ENCODE measurements around the gene NRG4. TPM values are rescaled to one million over a fixed set of nuclear protein-coding genes. Genes with fewer than 3 reads are reported as not detected.
"Not testable (repeated sequence)": the region's sequence is repeated elsewhere in the genome, so short reads cannot be mapped to it uniquely, and the experiment has no call there.

The NRG4 gene
- total RNA-seq, 1 donor from 2014 or later: 8.7 TPM

DNA sequence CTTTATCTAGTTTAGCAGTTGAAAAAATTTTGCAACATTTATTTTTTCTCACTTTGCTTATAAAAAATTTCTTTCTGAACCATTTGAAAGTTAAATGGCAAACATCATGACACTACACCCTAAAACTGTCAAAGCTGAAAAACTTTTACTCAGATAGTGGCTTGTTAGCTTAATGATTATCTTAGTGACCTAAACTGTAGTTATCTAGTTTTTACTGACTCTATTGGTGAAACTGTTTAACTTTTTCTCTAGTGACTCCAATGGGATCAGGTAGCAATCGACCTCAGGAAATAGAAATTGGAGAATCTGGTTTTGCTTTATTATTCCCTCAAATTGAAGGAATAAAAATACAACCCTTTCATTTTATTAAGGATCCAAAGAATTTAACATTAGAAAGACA, 95.2 kb downstream of the NRG4 start:
- peaks cover 10% of the 10 kb centered on the region for H3K9me3 Mint-ChIP-seq
- no peak overlapping the region for H3K4me3 Mint-ChIP-seq
- TF ChIP-seq, protein P1, sequence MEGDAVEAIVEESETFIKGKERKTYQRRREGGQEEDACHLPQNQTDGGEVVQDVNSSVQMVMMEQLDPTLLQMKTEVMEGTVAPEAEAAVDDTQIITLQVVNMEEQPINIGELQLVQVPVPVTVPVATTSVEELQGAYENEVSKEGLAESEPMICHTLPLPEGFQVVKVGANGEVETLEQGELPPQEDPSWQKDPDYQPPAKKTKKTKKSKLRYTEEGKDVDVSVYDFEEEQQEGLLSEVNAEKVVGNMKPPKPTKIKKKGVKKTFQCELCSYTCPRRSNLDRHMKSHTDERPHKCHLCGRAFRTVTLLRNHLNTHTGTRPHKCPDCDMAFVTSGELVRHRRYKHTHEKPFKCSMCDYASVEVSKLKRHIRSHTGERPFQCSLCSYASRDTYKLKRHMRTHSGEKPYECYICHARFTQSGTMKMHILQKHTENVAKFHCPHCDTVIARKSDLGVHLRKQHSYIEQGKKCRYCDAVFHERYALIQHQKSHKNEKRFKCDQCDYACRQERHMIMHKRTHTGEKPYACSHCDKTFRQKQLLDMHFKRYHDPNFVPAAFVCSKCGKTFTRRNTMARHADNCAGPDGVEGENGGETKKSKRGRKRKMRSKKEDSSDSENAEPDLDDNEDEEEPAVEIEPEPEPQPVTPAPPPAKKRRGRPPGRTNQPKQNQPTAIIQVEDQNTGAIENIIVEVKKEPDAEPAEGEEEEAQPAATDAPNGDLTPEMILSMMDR (IDR thresholded peaks at IDR 0.05; ENCODE audit: unreplicated experiment): no peak
- DNase-seq (ENCODE audit: low spot score in 2 of 2, unreplicated experiment in 2 of 2): no peak
- H3K27me3 Mint-ChIP-seq (ENCODE audit: low read depth): no peaks in the 10 kb centered on the region
- no peak overlapping the region for H3K27ac Mint-ChIP-seq
- peaks cover under 1% of the 10 kb centered on the region for H3K4me1 Mint-ChIP-seq
- peaks cover 25% of the 10 kb centered on the region for H3K36me3 Mint-ChIP-seq

DNA sequence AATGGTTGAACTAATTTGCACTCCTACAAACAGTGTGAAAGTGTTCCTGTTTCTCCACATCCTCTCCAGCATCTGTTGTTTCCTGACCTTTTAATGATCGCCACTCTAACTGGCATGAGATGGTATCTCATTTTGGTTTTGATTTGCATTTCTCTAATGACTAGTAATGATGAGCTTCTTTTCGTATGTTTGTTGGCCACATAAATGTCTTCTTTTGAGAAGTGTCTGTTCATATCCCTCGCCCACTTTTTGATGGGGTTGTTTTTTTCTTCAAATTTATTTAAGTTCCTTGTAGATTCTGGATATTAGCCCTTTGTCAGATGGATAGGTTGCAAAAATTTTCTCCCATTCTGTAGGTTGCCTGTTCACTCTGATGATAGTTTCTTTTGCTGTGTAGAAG, 101.9 kb downstream of the NRG4 start:
- H3K36me3 Mint-ChIP-seq: peaks cover 57% of the 10 kb centered on the region
- not testable (repeated sequence) for H3K27me3 Mint-ChIP-seq (ENCODE audit: low read depth); H3K27ac Mint-ChIP-seq; H3K4me3 Mint-ChIP-seq; DNase-seq (ENCODE audit: low spot score in 2 of 2, unreplicated experiment in 2 of 2)
- peaks cover 10% of the 10 kb centered on the region for H3K4me1 Mint-ChIP-seq
- peaks cover 32% of the 10 kb centered on the region for H3K9me3 Mint-ChIP-seq

DNA sequence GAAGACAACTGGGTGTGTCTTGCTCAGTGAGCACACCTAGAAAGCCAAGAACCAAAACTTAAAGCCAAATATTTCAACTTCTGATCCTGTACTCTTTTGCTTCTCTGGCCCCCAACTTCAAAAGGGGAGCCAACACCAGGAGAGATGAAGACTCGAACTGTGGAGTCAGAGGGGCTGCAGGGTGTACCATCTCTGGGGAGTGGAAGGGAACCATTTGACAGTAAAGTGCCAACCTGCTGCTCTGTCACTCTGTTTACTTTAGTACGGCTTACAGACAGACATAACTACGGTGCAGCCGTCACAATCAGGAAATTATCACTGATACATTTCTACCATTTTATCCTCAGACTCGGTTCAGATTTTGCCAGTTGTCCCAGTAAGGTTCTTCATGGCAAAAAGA, 107.0 kb downstream of the NRG4 start:
- Mint-ChIP-seq H3K4me1 (peaks cover 31% of the 10 kb centered on the region), H3K36me3 (peaks cover 23% of the 10 kb centered on the region), H3K27ac (peak overlapping the region; percentile 35), H3K27me3 (ENCODE audit: low read depth) (no peaks in the 10 kb centered on the region), H3K9me3 (peaks cover 4% of the 10 kb centered on the region), H3K4me3 (peak overlapping the region; percentile 100)
- DNase-seq (ENCODE audit: low spot score in 2 of 2, unreplicated experiment in 2 of 2): no peak
- TF ChIP-seq, protein P1 (IDR thresholded peaks at IDR 0.05; ENCODE audit: unreplicated experiment): no peak

DNA sequence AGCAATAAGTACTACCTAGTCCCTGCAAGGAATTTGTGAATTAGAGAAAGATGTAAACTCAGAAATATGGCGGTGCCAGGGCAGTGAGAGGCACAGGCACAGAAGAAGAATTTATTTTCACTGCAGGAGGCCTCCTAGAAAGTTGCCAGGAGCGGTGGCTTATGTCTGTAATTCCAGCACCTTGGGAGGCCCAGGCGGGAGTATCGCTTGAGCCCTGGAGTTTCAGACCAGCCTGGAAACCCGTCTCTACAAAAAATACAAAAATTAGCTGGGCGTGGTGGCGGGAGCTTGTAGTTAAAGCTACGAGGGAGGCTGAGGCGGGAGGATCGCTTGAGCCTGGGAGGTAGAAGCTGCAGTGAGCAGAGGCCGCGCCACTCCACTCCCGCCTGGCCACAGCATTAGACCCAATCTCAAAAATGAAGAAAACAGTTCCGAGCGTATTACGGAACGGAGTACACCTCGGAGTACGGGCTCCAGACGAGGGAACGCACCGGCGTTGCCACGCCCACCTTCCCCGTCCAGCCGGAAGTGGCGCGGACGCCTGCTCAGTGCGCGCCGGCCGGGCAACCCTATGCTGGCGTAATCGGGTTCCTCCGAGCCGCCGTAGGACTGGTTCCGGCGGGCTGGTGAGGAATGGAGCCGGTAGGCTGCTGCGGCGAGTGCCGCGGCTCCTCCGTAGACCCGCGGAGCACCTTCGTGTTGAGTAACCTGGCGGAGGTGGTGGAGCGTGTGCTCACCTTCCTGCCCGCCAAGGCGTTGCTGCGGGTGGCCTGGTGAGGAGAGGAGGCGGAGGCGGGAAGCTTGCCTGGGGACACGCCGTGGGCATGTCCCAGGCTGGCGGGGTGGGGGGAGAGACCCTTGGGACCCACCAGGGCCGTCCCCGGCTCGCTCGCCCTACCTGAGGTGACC, 108.6 kb downstream of the NRG4 start, which contains the start of gene FBXO22:
TSS of gene FBXO22 (plus strand) at position 548 of the 909 bp plus-strand sequence. CDS start at position 634, 86 bp downstream.
- H3K27me3 Mint-ChIP-seq (ENCODE audit: low read depth): no peaks in the 10 kb centered on the region
- H3K4me1 Mint-ChIP-seq: peaks cover 31% of the 10 kb centered on the region
- DNase-seq (ENCODE audit: low spot score in 2 of 2, unreplicated experiment in 2 of 2): peak; percentile 85 to 90
- peaks cover 8% of the 10 kb centered on the region for H3K36me3 Mint-ChIP-seq
- TF ChIP-seq, protein P1 (IDR thresholded peaks at IDR 0.05; ENCODE audit: unreplicated experiment): no peak
- H3K4me3 Mint-ChIP-seq: peak within 1 kb of the TSS; percentile 100
- peak within 1 kb of the TSS; percentile 100 for H3K27ac Mint-ChIP-seq
- H3K9me3 Mint-ChIP-seq: no peaks in the 10 kb centered on the region

DNA sequence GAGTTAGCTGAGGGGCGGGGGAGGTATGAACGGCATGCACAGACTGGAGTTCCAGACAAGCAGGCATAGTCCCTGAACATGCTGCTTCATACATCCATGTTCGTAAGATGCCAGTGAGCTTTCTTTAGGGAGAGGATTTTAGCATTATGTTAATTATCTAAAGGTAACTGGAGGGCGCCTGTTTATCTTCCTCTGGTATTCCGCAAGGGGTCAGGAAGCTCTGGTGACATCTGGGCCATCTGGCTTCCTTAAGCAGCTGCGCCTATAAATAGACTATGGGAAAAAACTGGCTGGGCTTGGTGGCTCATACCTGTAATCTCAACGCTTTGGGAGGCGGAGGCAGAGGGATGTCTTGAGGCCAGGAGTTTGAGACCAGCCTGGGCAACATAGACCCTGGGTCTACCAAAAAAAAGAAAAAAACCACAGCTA, 110.1 kb downstream of the NRG4 start:
- Mint-ChIP-seq H3K4me1 (peaks cover 31% of the 10 kb centered on the region), H3K27me3 (ENCODE audit: low read depth) (no peaks in the 10 kb centered on the region), H3K9me3 (no peaks in the 10 kb centered on the region), H3K4me3 (peak overlapping the region; percentile 63), H3K36me3 (peaks cover 11% of the 10 kb centered on the region), H3K27ac (peak overlapping the region; percentile 96)
- TF ChIP-seq, protein P1 (IDR thresholded peaks at IDR 0.05; ENCODE audit: unreplicated experiment): no peak
- DNase-seq (ENCODE audit: low spot score in 2 of 2, unreplicated experiment in 2 of 2): no peak

DNA sequence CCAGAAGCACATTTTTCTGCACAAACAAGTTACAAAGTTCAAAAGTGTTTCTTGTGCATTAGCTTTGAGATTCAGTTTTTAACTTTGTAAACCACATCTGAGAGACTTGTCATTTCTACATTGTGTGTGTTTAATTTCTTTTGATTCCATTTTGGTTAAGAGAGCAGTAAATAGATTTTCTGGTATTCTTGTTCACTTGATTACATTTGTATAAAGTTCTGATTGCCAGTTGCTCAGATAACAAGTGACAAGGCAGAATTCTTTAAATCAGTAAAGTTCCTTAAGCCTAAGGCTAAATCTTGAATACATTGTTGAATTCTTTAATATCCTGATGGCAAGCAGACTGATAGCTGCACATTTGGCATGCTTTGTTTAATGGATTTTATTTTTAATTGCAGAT, 111.6 kb downstream of the NRG4 start:
- DNase-seq (ENCODE audit: low spot score in 2 of 2, unreplicated experiment in 2 of 2): no peak
- Mint-ChIP-seq H3K27ac (no peak overlapping the region), H3K36me3 (peaks cover 9% of the 10 kb centered on the region), H3K4me1 (peaks cover 23% of the 10 kb centered on the region), H3K9me3 (no peaks in the 10 kb centered on the region), H3K27me3 (ENCODE audit: low read depth) (no peaks in the 10 kb centered on the region), H3K4me3 (no peak overlapping the region)
- TF ChIP-seq, protein P1 (IDR thresholded peaks at IDR 0.05; ENCODE audit: unreplicated experiment): no peak
